Transverse colon (tissue), 4 donors: ENCODE measurements around the gene PPP4R1.

Experiments
- POLR2A ChIP-seq: fragments of 450-650 bp; IDR thresholded peaks from one replicate; pipeline ENCODE4 v1.6.1; 2016; ENCODE audit warnings: antibody characterized with exemption, mild to moderate bottlenecking, moderate library complexity
- POLR2AphosphoS5 ChIP-seq, 3 donors: sonication (generic); formaldehyde crosslinking; IDR thresholded peaks; one replicate each; pipeline ENCODE4 v1.6.1; 2016; ENCODE audit warnings: antibody characterized with exemption in 3 of 3
- TF ChIP-seq, protein P1 (sequence below), 5 experiments: fragments of 200-600 bp in 3 of 5; fragments of 450-650 bp in 2 of 5; sonication (generic) in 3 of 5; IDR thresholded peaks; 1 replicate in 2 of 5; 2 replicates in 3 of 5; pipeline ENCODE4 v1.5.1; 2016 to 2017; ENCODE audit warnings: antibody characterized with exemption in 5 of 5, inconsistent platforms in 3 of 5, mild to moderate bottlenecking in 2 of 5, moderate library complexity in 1 of 5

- TF ChIP-seq POLR2A (no peak), POLR2AphosphoS5 (IDR thresholded peaks at IDR 0.05) (no peak)
- TF ChIP-seq, protein P1, sequence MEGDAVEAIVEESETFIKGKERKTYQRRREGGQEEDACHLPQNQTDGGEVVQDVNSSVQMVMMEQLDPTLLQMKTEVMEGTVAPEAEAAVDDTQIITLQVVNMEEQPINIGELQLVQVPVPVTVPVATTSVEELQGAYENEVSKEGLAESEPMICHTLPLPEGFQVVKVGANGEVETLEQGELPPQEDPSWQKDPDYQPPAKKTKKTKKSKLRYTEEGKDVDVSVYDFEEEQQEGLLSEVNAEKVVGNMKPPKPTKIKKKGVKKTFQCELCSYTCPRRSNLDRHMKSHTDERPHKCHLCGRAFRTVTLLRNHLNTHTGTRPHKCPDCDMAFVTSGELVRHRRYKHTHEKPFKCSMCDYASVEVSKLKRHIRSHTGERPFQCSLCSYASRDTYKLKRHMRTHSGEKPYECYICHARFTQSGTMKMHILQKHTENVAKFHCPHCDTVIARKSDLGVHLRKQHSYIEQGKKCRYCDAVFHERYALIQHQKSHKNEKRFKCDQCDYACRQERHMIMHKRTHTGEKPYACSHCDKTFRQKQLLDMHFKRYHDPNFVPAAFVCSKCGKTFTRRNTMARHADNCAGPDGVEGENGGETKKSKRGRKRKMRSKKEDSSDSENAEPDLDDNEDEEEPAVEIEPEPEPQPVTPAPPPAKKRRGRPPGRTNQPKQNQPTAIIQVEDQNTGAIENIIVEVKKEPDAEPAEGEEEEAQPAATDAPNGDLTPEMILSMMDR (IDR thresholded peaks at IDR 0.05), result no peak
These were observed 33.4 kb upstream of the PPP4R1 start for GRCh38 chr18:9647496-9648323.
